Astrocyte (in vitro differentiated cells and primary cell): ENCODE measurements around the gene DRG1. TPM values are rescaled to one million over a fixed set of nuclear protein-coding genes. Genes with fewer than 3 reads are reported as not detected.

Experiments used
- DNase-seq: peaks from one replicate; pipeline ENCODE4 v3.0.0-alpha.2; 2010; ENCODE audit warnings: low read depth
- FAIRE-seq: peaks from 2 replicates; lab custom pipeline; 2011; peaks lifted over from hg19 to GRCh38; lab: Jason Lieb, UNC
- H2AFZ ChIP-seq: 2 replicates; pipeline ENCODE4 v1.6.0; 2012; ENCODE audit warnings: low read depth, low read length, inconsistent platforms
- H3K27ac ChIP-seq: 2 replicates; pipeline ENCODE4 v1.5.1; 2011; ENCODE audit warnings: low read depth, low read length, inconsistent platforms
- H3K27me3 ChIP-seq: 2 replicates; pipeline ENCODE4 v1.6.0; 2011; ENCODE audit warnings: low read length, inconsistent platforms; ENCODE audit not compliant: insufficient read depth
- H3K36me3 ChIP-seq: 2 replicates; pipeline ENCODE4 v1.5.1; 2011; ENCODE audit warnings: low read length, inconsistent platforms; ENCODE audit not compliant: insufficient read depth
- H3K4me1 ChIP-seq: 2 replicates; pipeline ENCODE4 v1.5.1; 2011; ENCODE audit warnings: low read length, inconsistent platforms; ENCODE audit not compliant: insufficient read depth
- H3K4me2 ChIP-seq: 2 replicates; pipeline ENCODE4 v1.6.0; 2012; ENCODE audit warnings: low read length, inconsistent platforms
- H3K4me3 ChIP-seq: 2 replicates; pipeline ENCODE4 v1.5.1; 2011; ENCODE audit warnings: low read depth, mild to moderate bottlenecking, low read length, inconsistent platforms; ENCODE audit not compliant: insufficient read depth
- H3K79me2 ChIP-seq: 2 replicates; pipeline ENCODE4 v1.6.0; 2012; ENCODE audit warnings: mild to moderate bottlenecking, low read length, inconsistent platforms; ENCODE audit not compliant: insufficient read depth
- H3K9ac ChIP-seq: 2 replicates; pipeline ENCODE4 v1.6.0; 2012; ENCODE audit warnings: mild to moderate bottlenecking, low read length, inconsistent platforms
- H3K9me3 ChIP-seq: 2 replicates; pipeline ENCODE4 v1.5.1; 2012; ENCODE audit warnings: low read depth, mild to moderate bottlenecking, low read length, inconsistent platforms; ENCODE audit not compliant: insufficient read depth
- H4K20me1 ChIP-seq: 2 replicates; pipeline ENCODE4 v1.6.0; 2012; ENCODE audit warnings: low read length, inconsistent platforms; ENCODE audit not compliant: insufficient read depth
- H3K27ac Mint-ChIP-seq: one replicate; pipeline ENCODE4 v1.8.0; 2021; ENCODE audit warnings: mild to moderate bottlenecking, mixed read lengths; ENCODE audit not compliant: unreplicated experiment
- H3K27me3 Mint-ChIP-seq: one replicate; pipeline ENCODE4 v1.8.0; 2021; ENCODE audit warnings: low read depth, mixed read lengths; ENCODE audit not compliant: unreplicated experiment
- H3K36me3 Mint-ChIP-seq: one replicate; pipeline ENCODE4 v1.8.0; 2021; ENCODE audit warnings: low read depth, mixed read lengths; ENCODE audit not compliant: unreplicated experiment
- H3K4me1 Mint-ChIP-seq: one replicate; pipeline ENCODE4 v1.8.0; 2021; ENCODE audit warnings: low read depth, mixed read lengths; ENCODE audit not compliant: unreplicated experiment
- H3K4me3 Mint-ChIP-seq: one replicate; pipeline ENCODE4 v1.8.0; 2021; ENCODE audit warnings: mild to moderate bottlenecking, moderate library complexity, mixed read lengths; ENCODE audit not compliant: unreplicated experiment
- H3K9me3 Mint-ChIP-seq: one replicate; pipeline ENCODE4 v1.8.0; 2021; ENCODE audit warnings: mild to moderate bottlenecking, mixed read lengths; ENCODE audit not compliant: unreplicated experiment
- CTCF ChIP-seq: IDR thresholded peaks from 2 replicates; pipeline ENCODE4 v1.5.1; 2011; ENCODE audit warnings: low read depth, mild to moderate bottlenecking, inconsistent platforms, low read length, moderate library complexity; ENCODE audit not compliant: insufficient read depth
- EZH2 ChIP-seq: IDR thresholded peaks from 2 replicates; pipeline ENCODE4 v1.6.1; 2012; ENCODE audit warnings: mild to moderate bottlenecking, low read length, inconsistent platforms; ENCODE audit not compliant: insufficient read depth
- total RNA-seq: library from RNA; stranded (reverse); gene quantifications from 2 replicates; pipeline ENCODE4 v1.2.1, GENCODE V29; 2021

Gene DRG1
- total RNA-seq, 1 donor from 2014 or later, result 59.6 TPM

- no peak overlapping the region for H3K4me3 ChIP-seq
- H3K27me3 Mint-ChIP-seq, result no peaks in the 10 kb centered on the region
- DNase-seq (no peak), FAIRE-seq (no peak)
- no peaks in the 10 kb centered on the region for H3K27me3 ChIP-seq
- H2AFZ ChIP-seq, result no peak overlapping the region
- H3K4me2 ChIP-seq, result no peak overlapping the region
- no peaks in the 10 kb centered on the region for H3K4me1 Mint-ChIP-seq
- no peak overlapping the region for H3K27ac ChIP-seq
- no peak overlapping the region for H3K9ac ChIP-seq
- H3K36me3 ChIP-seq, result peaks cover 69% of the 10 kb centered on the region
- H3K27ac Mint-ChIP-seq, result no peak overlapping the region
- peaks cover 27% of the 10 kb centered on the region for H3K36me3 Mint-ChIP-seq
- no peaks in the 10 kb centered on the region for H3K9me3 Mint-ChIP-seq
- no peak overlapping the region for H3K4me3 Mint-ChIP-seq
- H4K20me1 ChIP-seq, result peaks cover 11% of the 10 kb centered on the region
- H3K79me2 ChIP-seq, result no peaks in the 10 kb centered on the region
- no peaks in the 10 kb centered on the region for H3K4me1 ChIP-seq
- no peak for TF ChIP-seq CTCF
- no peak for TF ChIP-seq EZH2
- H3K9me3 ChIP-seq, result no peaks in the 10 kb centered on the region
These were observed 41.3 kb downstream of the DRG1 start for GRCh38 chr22:31440681-31441080.

GRCh38 chr22:31441652-31442051 lies 42.2 kb downstream of the DRG1 start:
- peaks cover 24% of the 10 kb centered on the region for H3K36me3 Mint-ChIP-seq

More at GRCh38 chr22:31441652-31442051, 42.2 kb downstream of the DRG1 start:
- H3K4me2 ChIP-seq, result no peak overlapping the region
- no peak for DNase-seq
- no peak overlapping the region for H3K4me3 ChIP-seq
- H3K27me3 ChIP-seq, result no peaks in the 10 kb centered on the region
- H3K79me2 ChIP-seq, result no peaks in the 10 kb centered on the region
- H3K9me3 ChIP-seq, result no peaks in the 10 kb centered on the region
- peaks cover 11% of the 10 kb centered on the region for H4K20me1 ChIP-seq
- Mint-ChIP-seq H3K27ac (no peak overlapping the region), H3K9me3 (no peaks in the 10 kb centered on the region), H3K4me3 (no peak overlapping the region), H3K4me1 (no peaks in the 10 kb centered on the region), H3K27me3 (no peaks in the 10 kb centered on the region)
- FAIRE-seq, result no peak
- peaks cover 59% of the 10 kb centered on the region for H3K36me3 ChIP-seq
- no peak overlapping the region for H3K9ac ChIP-seq
- TF ChIP-seq CTCF, result no peak
- no peak for TF ChIP-seq EZH2
- H3K4me1 ChIP-seq, result no peaks in the 10 kb centered on the region
- no peak overlapping the region for H2AFZ ChIP-seq
- no peak overlapping the region for H3K27ac ChIP-seq
